ENCODE measurements around the gene SCAF1. TPM values are rescaled to one million over a fixed set of nuclear protein-coding genes. Genes with fewer than 3 reads are reported as not detected.

SCAF1 gene
- total and polyA plus RNA-seq, 2 of the 13 experiments (the other 11 are each of a cell fraction or from before 2014, with no cell fraction given) = 3.3 to 6.1 TPM

- no peak; the same call in 1 of the 2 replicates for TF ChIP-seq NFKBIZ (CRISPR knock-in tag; IDR thresholded peaks at IDR 0.05)
- no peak for TF ChIP-seq KIAA2018 (CRISPR knock-in tag; IDR thresholded peaks at IDR 0.05; ENCODE audit: borderline replicate concordance)
- TF ChIP-seq REST (IDR thresholded peaks at IDR 0.05; ENCODE audit: borderline replicate concordance in 1 of 2, low read depth in 1 of 2, low read length in 2 of 2) = no peak
- TF ChIP-seq CBX2 (IDR thresholded peaks at IDR 0.05; ENCODE audit: low read depth, low read length) = no peak
- no peak for TF ChIP-seq CBX2 (CRISPR knock-in tag; IDR thresholded peaks at IDR 0.05; ENCODE audit: low read depth)
- peak in 1 of 2 experiments; percentile 85; a peak in 2 of 4 replicates for TF ChIP-seq KLF16 (CRISPR knock-in tag; IDR thresholded peaks at IDR 0.05)
- peak; percentile 49; the same call in 1 of the 2 replicates for TF ChIP-seq FOXK2 (IDR thresholded peaks at IDR 0.05)
- no peak for TF ChIP-seq SRSF9 (IDR thresholded peaks at IDR 0.05; ENCODE audit: borderline replicate concordance, insufficient read depth, low read depth, low read length, poor library complexity, severe bottlenecking)
- TF ChIP-seq SNRNP70 (IDR thresholded peaks at IDR 0.05; ENCODE audit: low read depth, low read length) = no peak
- TF ChIP-seq TCF12 (IDR thresholded peaks at IDR 0.05) = no peak
- TF ChIP-seq TCF12 (CRISPR knock-in tag; IDR thresholded peaks at IDR 0.05) = peak; percentile 14; the same call in 1 of the 2 replicates
- TF ChIP-seq IRX3 (CRISPR knock-in tag; IDR thresholded peaks at IDR 0.05; ENCODE audit: borderline replicate concordance, low read depth) = no peak
- peak; percentile 87 for TF ChIP-seq GATAD1 (CRISPR knock-in tag; IDR thresholded peaks at IDR 0.05)
- TF ChIP-seq ELF4 (CRISPR knock-in tag; IDR thresholded peaks at IDR 0.05; ENCODE audit: borderline replicate concordance) = 0 out of 2 replicates have a peak, but pooled peaks have one; percentile 30
- TF ChIP-seq TBX2 (CRISPR knock-in tag; IDR thresholded peaks at IDR 0.05; ENCODE audit: borderline replicate concordance) = peak; percentile 88
- no peak for TF ChIP-seq ZBTB7B (CRISPR knock-in tag; IDR thresholded peaks at IDR 0.05)
- TF ChIP-seq ZNF230 (CRISPR knock-in tag; IDR thresholded peaks at IDR 0.05) = 0 out of 2 replicates have a peak, but pooled peaks have one; percentile 39
These were observed at the start of gene SCAF1 (continued) for GRCh38 chr19:49641688-49642491.

Data from HepG2 (cell line).